HG03060 (cell line): ENCODE data around the gene IL7R.
"Not testable (repeated sequence)": the region's sequence is repeated elsewhere in the genome, so short reads cannot be mapped to it uniquely, and the experiment has no call there.

Experiments
- ATAC-seq: cut with Tn5 transposase; IDR thresholded peaks from one replicate; pipeline ENCODE4 v1.9.1; 2021; ENCODE audit warnings: low read depth, moderate number of reproducible peaks; ENCODE audit not compliant: unreplicated experiment

The IL7R gene

GRCh38 chr5:35838370-35839042 is 18.2 kb upstream of the IL7R start:
- ATAC-seq: no peak

GRCh38 chr5:35842856-35843255 is 13.8 kb upstream of the IL7R start:
- ATAC-seq: no peak

- ATAC-seq: not testable (repeated sequence)
Observed at GRCh38 chr5:35845508-35845907, 11.2 kb upstream of the IL7R start.

DNA sequence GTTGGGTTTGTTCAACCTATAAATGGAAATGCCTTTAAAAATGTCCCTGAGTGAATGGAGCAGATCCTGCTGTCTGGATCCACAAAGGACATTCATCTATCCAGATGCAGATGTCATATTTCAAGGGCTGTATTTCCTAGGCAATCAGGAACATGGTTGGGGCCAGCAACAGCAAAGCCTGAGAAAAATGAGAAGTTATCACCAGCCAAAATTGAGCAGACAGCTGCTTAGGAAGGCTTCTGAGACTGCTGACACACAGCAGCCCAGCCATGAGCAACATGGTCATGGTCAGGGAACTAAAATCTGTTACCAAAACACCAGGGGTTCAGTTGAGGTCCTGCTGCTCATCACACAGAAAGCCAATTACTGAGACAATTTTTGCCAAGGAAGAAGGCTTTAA is 9.2 kb upstream of the IL7R start:
- no peak for ATAC-seq

DNA sequence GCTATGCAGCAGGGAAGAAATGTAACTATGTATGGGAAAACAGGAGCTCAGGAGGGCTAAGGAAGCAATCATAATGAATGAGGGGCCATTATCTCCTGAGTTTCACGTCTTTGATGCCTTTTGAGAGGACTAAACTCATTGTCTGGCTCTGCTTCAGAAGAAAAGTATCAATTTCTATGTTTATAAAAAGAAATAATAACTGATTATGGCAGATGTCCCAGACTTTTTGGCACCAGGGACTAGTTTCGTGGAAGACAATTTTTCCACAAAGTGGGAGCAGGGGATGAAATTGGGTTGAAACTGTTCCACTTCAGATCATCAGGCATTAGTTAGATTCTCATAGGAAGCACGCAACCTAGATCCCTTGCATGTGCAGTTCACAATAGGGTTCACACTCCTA is 8.7 kb upstream of the IL7R start:
- ATAC-seq: no peak

DNA sequence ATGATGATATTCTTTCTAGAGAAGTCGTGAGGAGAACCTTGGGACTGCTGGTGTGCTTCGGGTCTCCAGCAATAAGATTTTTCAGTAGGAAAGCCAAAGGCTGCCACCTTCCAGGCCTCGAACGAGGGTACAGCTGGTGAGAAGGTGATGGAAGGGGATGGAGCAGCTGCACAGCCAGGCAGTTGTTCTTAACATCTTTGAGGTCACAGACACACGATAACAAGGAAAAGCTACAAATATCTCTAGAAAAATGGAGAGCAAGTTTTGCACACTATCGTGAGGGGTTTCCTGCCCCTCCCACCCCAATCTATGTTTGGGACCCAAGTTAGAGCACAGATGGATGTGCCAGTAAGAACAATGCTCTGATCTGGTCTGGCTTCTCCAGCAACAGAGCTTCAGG is 6.8 kb upstream of the IL7R start:
- ATAC-seq: no peak

DNA sequence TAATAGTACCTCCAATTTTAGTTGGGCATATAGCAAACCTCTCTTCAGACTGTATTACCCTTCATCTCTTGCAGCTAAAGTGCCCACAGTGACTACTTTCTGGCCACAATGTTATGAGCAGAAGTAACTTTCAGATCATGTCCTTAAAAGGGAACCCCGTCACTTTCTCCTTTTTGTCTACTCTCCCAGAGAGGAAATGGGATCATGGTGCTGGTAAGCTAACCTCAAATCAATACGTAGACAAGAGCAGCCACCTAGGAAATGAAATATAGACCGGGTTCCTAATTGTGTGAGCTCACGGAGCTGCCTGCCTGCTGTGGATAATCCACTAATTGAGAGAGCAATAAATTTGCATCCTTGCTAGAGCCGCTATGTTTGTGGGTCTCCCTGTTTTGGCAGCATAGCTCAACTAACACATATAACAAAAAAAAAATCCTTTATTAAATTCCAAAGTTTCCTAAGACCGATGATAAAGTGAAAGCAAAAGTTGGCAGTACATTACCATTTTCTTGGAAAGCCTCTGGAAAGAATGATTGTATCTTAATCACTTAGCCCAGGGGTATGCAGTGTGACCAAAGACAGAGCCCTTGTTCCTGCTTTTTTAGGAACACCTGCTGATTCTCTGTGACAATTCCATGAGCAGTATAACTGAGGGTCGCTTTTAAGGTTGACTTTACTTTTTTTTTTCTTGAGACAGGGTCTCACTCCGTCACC is 5.6 kb upstream of the IL7R start:
- no peak for ATAC-seq

DNA sequence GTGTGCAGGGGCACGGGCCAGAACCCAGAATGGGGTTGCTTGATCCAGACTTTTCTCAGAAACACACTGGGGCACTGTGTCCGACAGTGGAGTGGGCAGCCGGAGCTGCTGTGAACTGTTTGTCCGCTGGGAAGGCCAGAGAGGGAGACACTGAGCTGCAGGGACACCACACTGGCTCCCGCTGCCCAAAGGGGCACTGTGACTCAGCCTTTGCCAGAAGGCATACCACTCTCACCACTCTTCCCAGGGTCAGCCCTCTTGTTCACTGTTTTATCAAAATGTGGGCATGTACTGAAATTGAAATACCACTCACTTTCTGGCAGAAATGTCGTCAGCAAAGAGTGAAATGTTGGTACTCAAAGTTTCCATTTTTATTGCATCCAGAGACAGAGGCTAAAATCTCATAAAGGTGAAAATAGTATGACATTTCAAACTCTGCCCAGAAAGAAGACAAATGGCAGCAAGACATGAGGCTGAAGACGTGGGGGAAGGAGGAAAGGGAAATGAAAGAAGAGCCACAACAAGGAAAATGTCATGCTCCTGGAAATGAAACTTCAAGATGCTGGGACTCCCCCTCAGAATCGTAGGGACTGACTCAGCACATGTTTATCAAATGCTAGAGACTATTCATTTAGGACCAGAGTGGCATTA is 4.5 kb upstream of the IL7R start:
- no peak for ATAC-seq

GRCh38 chr5:35852773-35853172 is 3.9 kb upstream of the IL7R start:
- ATAC-seq: no peak

- no peak for ATAC-seq
Observed at GRCh38 chr5:35853631-35854030, 3.1 kb upstream of the IL7R start.

- no peak for ATAC-seq
Observed at GRCh38 chr5:35854248-35854647, 2.4 kb upstream of the IL7R start.

GRCh38 chr5:35855187-35855586 is 1.5 kb upstream of the IL7R start:
- no peak for ATAC-seq

- not testable (repeated sequence) for ATAC-seq
Observed at GRCh38 chr5:35856186-35856764, 416 bp upstream of the IL7R start.

DNA sequence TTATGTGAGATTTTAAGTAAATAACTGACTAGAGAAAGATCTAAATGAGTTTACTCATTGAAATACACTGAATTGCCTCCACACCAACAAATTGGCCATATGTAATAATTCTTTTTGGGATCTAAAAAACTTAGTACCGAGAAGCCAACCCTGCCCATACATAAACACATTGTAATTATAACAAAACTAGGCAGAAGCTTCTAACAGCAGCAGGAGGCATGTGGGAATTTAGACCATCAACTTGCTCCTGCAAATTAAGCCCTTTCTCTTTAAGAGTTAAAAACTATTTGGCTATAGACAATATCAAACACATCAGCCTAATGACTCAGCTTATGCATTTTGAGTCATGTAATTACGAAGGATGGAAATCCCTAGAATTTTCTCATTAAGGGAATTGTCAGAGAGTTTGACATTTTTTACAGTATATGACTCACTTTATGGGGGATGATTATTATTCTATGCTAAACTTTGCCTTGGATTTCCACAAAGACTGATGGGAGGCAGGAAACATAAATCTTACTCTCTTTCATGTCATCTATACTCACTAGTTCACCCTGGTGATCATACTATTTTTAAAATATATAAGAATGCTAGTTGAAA is 1.0 kb downstream of the IL7R start:
- ATAC-seq: no peak

GRCh38 chr5:35859101-35859661 is 2.5 kb downstream of the IL7R start:
- ATAC-seq: no peak

DNA sequence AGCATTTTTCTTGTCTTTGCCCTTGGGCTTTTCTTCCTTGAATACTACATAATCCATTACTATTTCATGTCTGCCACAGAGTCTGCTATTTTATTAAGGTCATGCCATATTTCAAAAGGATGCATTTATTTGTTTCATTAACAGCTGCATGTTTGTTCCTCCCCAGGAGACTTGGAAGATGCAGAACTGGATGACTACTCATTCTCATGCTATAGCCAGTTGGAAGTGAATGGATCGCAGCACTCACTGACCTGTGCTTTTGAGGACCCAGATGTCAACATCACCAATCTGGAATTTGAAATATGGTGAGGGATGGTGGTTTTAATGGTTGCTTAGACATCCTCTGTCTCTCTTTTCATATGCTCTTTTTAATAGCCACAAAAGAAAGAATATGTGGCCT is 4.0 kb downstream of the IL7R start:
- no peak for ATAC-seq

DNA sequence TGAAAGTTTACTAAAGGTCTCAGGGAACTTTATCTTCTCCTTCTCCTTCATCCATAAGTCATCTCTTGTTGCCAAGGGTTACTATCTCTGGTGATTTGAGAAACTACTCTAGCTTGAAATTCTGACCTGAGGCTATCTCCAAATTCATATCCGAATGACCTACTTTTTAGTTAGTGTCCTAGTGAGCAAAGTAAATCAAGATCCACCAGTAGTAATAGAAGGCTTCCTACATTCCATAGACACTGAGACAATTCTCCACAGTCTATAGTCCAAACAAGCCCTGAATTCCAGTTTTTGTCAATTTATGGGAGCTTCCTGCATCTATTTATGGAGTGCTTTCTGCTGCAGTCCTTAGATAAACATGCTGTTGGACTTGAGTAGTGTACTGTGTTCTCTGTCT is 5.0 kb downstream of the IL7R start:
- no peak for ATAC-seq

- ATAC-seq: no peak
Observed at GRCh38 chr5:35862126-35862525, 5.4 kb downstream of the IL7R start.

- no peak for ATAC-seq
Observed at GRCh38 chr5:35863159-35863558, 6.5 kb downstream of the IL7R start.

DNA sequence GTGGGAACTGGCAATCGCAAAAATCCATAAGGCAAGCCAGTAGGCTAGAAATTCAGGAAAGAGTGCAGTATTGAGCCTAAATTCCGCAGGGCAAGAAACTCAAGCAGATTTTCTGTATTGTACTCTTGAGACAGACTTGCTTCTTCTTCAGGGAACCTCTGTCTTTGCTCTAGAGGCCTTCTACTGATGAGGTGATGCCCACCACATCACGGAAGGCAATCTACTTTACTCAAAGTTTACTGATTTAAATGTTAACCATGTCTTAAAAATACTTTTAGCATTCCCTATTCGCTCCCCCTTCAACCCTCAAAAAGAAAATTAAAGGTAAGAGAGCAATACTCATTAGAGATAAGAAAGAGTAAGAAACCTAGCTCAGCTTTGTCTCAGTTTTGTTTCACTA is 11.3 kb downstream of the IL7R start:
- ATAC-seq: no peak
